GM12873 (cell line): Measurements from ENCODE around the gene COL4A1.

ENCODE experiments used
- TF ChIP-seq, protein P1 (sequence below): IDR thresholded peaks from 2 replicates; pipeline ENCODE4 v1.5.1; 2012; ENCODE audit warnings: low read depth, mild to moderate bottlenecking, moderate library complexity, low read length, control low read depth; ENCODE audit not compliant: insufficient read depth; ENCODE audit errors: missing control alignments

Gene COL4A1

DNA sequence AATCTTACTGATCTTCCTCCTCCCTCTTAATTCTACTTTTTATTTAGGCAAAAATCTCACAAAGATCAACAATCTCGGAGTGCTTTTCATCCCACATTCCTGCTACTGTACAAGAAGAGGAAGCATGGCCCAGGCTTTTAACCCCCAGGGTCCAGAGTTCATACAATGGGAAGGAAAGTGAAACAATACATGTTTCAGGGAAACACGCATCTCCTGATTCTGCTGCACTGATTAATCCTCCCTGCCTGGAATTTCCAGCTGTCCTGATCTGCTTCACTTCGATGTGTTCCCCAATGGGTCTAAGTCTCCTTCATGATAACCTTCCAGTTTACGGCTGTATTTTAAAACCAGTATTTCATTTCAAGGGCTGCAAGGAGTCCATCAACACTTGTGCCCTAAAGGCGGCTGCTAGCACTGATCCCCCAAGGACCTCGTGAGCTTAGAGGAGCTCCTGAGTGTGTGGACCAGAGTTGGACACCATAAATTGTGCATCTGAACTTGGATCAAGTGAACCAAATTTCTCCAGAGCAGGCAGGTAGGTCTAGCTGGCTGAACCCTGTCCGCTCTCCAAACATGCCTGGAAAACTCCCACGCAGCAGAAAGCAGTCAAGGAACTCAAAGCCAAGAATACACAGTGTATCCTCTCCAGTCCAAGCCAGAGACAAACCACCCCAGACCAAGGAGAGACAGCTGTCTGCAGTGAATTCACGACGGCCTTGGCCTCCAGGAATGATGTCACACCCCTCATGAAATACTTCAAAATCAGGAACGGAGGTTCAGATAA is 44.3 kb downstream of the COL4A1 start:
- TF ChIP-seq, protein P1, sequence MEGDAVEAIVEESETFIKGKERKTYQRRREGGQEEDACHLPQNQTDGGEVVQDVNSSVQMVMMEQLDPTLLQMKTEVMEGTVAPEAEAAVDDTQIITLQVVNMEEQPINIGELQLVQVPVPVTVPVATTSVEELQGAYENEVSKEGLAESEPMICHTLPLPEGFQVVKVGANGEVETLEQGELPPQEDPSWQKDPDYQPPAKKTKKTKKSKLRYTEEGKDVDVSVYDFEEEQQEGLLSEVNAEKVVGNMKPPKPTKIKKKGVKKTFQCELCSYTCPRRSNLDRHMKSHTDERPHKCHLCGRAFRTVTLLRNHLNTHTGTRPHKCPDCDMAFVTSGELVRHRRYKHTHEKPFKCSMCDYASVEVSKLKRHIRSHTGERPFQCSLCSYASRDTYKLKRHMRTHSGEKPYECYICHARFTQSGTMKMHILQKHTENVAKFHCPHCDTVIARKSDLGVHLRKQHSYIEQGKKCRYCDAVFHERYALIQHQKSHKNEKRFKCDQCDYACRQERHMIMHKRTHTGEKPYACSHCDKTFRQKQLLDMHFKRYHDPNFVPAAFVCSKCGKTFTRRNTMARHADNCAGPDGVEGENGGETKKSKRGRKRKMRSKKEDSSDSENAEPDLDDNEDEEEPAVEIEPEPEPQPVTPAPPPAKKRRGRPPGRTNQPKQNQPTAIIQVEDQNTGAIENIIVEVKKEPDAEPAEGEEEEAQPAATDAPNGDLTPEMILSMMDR = no peak

GRCh38 chr13:110262082-110262436 is 44.9 kb downstream of the COL4A1 start:
- TF ChIP-seq, protein P1 = no peak

DNA sequence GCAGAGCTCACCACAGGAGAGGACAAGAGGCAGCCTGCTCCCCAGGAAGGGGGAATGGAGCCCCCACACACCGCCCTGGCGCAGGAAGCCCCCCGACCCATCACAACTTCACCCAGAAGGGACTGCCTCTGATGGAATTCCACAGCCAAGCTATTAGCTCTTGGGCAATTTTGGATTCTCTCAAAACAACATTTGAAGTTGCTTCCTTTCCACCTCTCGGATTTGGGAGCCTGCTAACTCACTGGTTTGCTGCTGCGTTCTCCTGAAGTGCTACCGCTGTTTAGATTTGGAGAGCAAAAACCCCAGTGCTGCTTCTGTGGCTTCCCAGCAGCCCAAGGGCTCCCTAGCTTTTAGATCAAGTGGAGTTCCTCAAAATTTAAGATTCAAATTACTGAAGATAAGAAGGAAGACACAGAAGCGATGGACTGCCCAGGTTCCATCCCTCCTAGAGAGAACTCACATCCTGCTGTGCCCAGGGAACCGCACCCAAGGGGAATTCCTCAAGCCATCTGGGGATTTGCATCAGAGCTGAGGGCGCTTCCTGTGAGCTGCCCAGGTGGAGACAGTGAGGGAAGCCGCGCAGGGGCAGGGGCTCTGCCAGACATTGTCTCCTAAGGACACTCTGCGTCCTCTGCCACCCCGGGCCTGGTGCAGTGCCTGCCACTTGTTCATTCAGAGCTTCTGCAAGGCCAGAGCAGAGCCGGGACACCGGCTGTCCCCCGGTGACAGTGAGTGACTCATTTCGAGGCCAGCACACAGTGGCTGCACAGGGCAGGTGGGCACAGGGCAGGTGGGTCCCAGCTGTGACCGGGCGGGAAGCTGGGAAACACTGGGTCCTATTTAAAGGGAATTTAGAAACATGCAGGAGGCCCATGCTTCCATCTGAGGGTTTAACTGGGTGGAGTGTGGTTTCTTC is 45.5 kb downstream of the COL4A1 start:
- TF ChIP-seq, protein P1 = no peak

DNA sequence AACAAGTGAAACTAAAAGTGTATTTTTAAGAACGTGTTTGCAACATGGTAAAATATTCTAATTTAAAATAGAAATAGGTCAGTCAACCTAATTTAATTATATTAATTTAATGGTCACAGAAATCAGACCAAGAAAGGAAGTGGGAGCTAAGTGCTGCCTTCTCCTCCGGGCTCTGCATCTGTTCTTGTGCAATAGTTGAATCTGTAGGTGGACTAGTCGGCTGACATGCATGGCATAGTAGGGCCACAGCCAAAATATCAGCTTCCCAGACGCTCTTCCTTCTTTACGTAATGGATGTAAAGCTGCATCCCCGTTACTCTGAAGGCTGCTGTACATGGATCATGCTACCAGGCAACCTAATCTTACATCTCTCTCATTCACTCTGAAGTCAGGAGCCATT is 47.3 kb downstream of the COL4A1 start:
- TF ChIP-seq, protein P1 = no peak

DNA sequence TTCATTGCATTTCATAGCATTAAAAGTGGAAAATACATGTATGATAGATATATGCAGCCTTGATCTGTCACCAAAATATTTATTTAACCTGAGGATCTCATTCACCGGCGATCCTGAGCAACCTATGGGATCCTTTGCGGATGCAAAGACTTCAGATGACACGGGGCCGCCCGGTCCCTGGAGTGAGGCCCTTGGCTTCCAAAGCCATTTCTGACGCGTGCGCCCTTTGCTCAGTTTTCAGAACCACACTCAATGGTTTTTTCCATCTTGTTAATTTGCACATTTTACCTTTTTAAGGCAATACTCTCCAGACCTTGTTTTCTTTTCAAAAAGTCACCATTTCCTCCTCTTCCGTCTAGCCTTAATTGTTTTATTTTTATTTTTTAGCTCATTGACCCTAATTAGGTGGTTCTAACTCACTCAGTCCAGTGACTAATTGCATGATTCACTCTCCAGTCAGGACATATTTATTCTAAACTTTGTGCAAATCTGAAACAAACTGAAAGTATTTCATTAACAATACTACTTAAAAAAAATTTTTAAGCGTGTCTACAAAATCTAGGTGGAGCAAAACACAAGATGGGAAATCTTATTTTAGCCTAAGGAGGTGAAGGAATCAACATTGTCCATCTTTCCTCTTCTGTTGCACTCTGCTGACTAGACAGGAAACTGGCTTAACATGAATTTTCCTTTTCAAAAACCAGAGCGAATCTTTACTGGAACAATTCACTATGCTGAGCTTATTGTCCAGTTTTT is 47.9 kb downstream of the COL4A1 start:
- TF ChIP-seq, protein P1 = no peak

GRCh38 chr13:110257408-110257807 is 49.5 kb downstream of the COL4A1 start:
- TF ChIP-seq, protein P1 = no peak
